Measurements from ENCODE around the gene SOX13.
"Not testable (repeated sequence)": the region's sequence is repeated elsewhere in the genome, so short reads cannot be mapped to it uniquely, and the experiment has no call there.

The SOX13 gene

DNA sequence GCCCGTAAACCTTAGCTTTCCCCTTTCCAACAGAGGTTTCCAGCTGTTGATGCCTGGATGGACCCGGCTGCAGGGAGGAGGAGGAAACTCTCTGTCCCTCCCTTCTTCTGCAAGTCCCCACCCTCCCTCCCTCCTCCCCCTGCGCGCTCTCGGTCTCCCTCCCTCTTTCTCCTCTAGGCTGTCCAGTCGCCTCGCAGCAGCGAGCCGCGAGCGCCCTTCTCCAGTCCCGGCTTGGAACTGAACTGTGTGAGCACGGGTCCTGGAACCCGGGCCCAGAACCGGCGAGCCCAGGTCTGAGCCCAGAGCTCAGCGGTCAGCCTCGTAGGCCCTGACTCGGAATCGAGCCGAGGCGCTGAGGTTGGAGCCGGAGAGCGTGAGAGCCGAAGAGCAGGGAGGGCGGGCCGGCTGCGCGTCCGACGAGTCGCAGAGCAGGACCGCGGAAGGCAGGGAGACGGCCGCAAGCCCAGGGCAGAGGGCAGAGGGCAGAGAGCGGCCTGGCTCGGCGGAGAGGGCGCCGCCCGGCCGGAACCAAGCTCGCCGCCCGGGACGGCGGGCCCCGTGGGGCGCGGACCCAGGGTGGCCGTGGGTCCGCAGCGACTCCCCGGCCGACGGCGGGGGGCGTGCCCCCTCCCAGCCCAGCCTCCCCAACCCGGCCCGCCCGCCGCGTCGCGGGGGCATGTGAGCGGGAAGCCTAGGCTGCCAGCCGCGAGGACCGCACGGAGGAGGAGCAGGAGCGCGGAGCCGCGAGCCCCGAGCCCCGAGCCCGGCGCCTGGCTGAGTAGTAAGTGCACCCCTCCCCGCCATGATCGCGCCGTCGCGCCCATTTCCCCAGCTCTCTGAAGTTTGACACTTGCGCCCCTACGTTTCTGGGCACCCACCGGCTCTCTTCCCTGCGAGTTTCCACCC is at the start of gene SOX13:
TSS of gene SOX13 (plus strand) at position 185 of the 906 bp plus-strand sequence. CDS start 39,801 bp downstream, outside the sequence.
- no peak for DNase-seq (ENCODE audit: low read depth)

GRCh38 chr1:204025917-204026707 is 46.8 kb upstream of the SOX13 start:
- no peak for DNase-seq (ENCODE audit: low read depth)

- no peak for DNase-seq (ENCODE audit: low read depth)
These were observed 45.5 kb upstream of the SOX13 start for GRCh38 chr1:204027446-204027845.

DNA sequence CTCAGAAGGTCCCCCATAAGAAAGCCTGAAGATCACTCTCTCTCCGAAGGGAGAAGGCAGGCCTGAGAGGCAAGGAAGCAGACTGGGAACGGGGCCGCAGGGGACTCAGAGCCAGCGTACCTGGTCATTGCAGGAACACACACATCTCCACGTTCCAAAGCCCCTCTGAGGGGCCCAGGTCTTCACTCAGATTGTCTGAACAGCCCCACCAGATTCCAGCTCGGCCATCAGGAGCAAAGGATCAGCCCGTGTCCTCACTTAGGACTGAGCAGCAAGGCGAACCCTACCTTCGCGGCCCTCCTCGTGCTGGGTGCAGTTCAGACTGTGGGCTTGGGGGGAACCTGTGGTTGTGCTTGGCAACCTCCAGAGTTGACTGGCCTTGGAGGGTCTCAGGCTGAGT is 43.9 kb upstream of the SOX13 start:
- no peak for DNase-seq (ENCODE audit: low read depth)

DNA sequence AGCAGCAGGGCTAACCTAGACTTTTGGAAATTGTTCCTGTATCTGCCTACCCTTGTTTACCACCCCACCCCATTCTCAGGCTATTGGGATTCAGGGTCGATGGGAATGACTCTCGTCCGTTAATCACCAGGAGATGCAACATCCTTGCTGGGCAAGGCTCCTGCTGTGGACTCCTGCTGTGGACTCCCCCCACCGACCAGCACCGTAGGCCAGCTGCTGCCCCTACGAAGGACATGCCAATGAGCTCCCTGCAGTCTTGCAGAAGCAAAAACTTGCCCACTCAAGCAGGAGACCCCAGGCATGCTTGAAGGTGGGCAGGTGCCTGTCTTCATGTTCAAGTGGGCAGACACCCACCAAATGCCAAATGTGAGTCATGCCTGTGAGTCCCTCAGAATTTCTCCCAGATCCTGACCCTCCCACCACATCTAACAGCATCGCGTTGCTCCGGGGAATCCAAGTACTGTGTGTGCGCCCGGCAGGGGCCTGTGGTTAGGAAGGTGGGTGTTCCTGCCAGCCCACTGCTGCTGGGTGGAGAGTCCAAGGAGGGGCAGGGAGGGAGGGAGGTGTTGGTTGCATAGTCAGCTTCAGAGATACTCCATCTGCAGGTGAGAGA is 41.7 kb upstream of the SOX13 start:
- DNase-seq (ENCODE audit: low read depth), result no peak

DNA sequence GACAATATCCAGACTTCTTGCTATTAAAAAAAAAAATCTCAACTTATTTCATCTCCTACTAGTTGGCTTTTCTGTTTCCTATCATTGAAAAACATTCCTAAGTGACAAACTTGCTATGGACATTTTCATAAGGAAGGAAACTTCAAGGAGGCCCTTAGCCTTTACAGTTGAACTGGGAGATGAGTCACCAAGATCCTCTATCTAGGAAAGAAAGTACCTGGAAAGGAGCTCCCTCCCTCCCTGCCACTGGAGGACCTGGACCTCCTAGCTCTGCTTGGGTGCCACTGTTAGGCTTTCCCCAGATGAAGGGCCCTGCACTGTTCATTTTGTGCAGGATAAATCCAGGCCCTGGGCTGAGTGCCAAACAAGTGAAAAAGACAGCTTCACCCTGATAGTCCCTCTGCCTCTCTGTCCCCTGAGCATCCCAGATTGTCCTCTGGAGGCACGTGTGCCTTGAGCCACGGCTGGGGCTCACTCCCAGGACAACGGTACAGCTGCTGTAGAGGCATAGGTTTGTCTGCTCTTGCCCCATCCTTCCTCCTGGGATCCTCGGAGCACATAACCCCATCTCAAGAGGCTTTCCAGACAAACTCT is 40.2 kb upstream of the SOX13 start:
- DNase-seq (ENCODE audit: low read depth), result no peak

DNA sequence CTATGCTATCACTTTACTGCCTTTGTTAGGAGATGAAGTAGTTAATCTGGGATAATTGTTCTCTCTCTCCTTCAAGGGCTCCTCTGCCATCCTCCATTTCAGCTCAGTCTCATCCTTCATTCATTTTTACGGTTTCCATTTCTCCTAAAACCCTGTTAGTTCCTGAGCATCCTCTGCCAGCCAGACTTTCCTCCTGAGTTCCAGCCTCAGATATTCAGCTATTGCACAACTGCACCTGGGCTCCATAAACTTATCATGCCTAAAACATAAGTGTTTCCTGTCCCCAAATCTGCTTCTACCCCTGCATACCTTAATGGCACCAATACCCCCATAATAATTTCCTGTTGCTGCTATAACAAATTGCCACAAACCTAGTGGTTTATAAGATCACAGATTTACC is 39.6 kb upstream of the SOX13 start:
- no peak for DNase-seq (ENCODE audit: low read depth)

DNA sequence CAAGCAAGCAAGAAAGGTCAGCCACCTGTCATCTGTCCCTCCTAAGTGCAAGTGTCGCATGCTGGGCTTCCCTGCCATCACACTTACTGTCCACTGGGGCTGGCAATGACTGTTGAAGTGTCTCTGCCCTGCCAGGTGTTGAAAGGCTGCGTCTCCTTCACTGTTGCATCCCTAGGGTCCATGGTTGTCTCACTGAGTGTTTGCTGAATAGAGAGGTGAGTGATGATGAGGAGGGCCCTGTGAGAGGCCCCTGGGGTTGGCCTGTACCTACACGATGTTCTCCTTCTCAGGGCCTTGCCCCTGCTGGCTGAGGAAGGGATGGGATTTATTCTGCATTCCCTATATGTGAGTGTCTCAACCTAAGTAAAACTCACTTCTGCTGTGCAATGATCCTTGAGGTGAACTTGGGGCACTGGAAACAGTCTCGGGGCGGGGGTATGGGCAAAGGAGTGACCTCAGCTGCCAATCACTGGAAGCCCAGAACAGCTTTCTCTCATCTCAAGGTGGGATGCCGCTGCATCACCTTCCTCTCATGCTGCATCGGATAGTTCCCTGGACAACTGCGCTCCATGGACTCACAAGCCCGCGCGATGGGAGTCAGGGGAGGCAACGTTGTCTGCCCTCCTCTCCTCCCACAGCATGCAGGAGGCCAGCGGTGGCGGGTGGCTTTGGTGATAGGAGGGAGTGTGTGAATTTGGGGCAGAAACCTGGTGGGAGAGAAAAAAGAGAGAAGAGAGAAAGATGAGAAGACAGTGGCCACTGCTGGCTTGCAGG is 35.8 kb upstream of the SOX13 start:
- no peak for DNase-seq (ENCODE audit: low read depth)

GRCh38 chr1:204041232-204041767 is 31.6 kb upstream of the SOX13 start:
- no peak for DNase-seq (ENCODE audit: low read depth)

DNA sequence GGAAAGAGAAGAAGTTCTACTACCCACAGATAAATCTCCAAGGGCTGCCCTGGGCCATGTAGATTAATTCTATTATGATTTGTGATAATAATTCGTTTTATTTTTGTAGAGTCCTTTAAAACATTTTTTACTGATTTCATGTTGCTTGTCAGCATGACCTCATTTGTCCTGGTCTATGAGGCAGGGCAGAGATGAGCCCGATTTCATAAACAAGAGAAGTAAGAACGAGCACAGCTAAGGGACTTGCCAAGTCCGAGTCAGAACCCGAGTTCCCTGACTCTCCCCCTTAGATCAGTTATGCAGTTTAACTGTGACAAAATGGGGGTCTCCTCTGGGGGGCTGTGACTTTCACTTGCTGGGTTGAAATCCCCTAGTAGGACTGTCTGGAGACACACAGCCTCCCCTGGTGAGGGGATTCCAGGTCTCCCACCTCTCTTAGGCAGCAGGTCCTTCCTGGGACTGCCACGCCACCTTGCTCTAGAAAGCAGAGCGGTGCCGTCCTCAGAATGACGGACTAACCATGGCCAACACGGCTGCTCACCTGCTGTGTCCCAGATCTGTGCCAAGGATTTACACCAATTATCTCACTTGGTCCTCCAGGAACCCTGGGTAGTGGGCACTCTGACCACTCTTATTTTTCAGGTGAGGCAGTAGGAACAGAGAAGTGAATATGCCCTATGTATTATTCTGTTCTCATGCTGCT is 31.0 kb upstream of the SOX13 start:
- no peak for DNase-seq (ENCODE audit: low read depth)

DNA sequence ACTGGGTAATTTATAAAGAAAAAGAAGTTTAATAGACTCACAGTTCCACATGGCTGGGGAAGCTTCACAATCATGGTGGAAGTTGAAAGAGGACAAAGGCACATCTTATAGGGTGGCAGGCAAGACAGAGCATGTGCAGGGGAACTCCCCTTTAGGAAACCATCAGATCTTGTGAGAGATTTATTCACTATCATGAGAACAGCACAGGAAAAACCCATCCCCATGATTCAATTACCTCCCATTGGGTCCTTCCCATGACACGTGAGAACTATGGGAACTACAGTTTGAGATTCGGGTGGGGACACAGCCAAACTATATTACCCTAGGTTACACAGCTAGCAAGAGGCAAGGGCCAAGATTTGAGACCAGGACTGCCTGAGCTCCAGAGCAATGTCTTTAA is 30.4 kb upstream of the SOX13 start:
- no peak for DNase-seq (ENCODE audit: low read depth)

DNA sequence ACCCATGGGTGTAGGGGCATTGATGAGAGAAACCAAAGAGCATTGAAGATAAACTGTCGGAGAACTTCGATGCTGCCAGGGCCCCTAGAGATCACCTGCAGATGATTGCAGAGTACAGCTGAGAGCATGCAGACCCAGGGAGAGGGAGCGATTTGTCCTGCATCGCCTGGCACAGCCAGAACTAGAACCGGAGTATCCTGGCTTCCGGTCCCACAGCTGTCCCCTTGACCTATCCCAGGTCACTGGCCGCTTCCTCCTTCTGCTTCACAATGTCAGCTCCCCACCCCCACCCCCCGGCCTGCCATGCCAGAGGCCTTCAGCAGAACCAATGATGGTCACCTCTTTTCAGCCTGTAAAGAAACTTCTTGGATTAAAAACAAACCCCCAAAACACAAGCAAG is 29.2 kb upstream of the SOX13 start:
- DNase-seq (ENCODE audit: low read depth), result no peak

DNA sequence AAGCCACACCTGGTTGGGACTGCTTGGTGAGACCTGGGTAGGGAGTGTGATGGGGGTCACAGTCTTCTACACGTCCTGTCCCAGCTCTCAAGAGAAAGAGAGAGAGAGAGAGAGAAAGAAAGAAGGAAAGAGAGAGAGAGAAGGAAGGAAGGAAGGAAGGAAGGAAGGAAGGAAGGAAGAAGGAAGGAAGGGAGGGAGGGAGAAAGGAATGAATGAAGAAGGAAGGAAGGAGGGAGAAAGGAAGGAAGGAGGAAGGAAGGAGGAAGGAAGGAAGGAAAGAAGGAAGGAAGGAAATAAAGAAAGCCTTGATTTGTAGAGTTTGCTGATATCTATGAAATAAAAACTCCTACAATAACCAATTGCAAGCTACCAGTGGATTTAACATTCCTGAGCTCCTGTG is 28.5 kb upstream of the SOX13 start:
- no peak for DNase-seq (ENCODE audit: low read depth)

GRCh38 chr1:204045430-204045829 is 27.5 kb upstream of the SOX13 start:
- DNase-seq (ENCODE audit: low read depth), result no peak

GRCh38 chr1:204046346-204046745 is 26.6 kb upstream of the SOX13 start:
- DNase-seq (ENCODE audit: low read depth), result no peak

- not testable (repeated sequence) for DNase-seq (ENCODE audit: low read depth)
These were observed 24.1 kb upstream of the SOX13 start for GRCh38 chr1:204048796-204049195.

- no peak for DNase-seq (ENCODE audit: low read depth)
These were observed 21.7 kb upstream of the SOX13 start for GRCh38 chr1:204051258-204051657.

DNA sequence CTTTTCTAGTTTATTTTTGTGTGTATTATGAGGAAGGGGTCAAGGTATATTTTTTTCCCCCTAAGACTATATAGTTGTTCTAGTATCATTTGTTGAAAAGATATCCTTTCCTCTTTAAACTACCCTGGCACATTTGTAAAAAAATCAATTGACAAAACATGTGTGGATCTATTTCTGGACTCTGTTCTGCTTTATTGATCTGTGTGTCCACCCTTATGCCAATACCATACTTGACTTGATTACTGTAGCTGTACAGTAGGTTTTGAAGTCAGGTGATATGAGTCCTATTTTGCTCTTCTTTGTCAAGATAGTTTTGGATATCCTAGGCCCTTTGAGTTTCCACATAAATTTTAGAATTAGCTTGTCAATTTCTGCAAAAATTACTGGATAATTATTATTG is 21.2 kb upstream of the SOX13 start:
- DNase-seq (ENCODE audit: low read depth), result no peak

GRCh38 chr1:204053893-204054292 is 19.0 kb upstream of the SOX13 start:
- DNase-seq (ENCODE audit: low read depth), result no peak

GRCh38 chr1:204059970-204060369 is 12.9 kb upstream of the SOX13 start:
- no peak for DNase-seq (ENCODE audit: low read depth)

DNA sequence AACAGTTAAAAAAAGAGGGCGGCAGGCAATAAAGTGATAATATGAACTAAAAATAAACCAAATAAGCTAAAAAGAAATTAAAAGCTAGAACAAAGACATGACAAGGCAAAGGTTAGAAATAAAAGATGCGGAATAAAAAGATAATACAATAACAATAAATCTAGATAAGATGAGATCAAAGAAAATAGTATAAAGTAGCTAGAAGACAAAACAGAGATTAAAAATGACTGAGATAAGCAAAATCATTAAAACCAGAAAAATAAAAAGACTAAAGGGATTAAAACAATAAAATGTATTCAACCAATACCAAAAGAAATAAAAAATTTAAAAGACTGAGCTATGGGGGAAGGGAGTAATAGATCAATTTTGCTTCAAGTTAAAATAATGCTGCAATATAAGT is 10.8 kb upstream of the SOX13 start:
- no peak for DNase-seq (ENCODE audit: low read depth)
